Colonic mucosa (tissue), 4 donors: ENCODE data around the gene GLRX. TPM values are rescaled to one million over a fixed set of nuclear protein-coding genes. Genes with fewer than 3 reads are reported as not detected.
A peak's percentile ranks its signal among the peaks of the same experiment; 100 is the strongest.

Experiments
- DNase-seq: peaks from one replicate; pipeline ENCODE4 v3.0.0-alpha.2; 2020
- H3K27ac ChIP-seq: fragments of 200-600 bp; one replicate; pipeline ENCODE4 v1.8.0; 2021
- H3K27me3 ChIP-seq: fragments of 200-600 bp; one replicate; pipeline ENCODE4 v1.8.0; 2021
- H3K36me3 ChIP-seq: fragments of 200-600 bp; one replicate; pipeline ENCODE4 v1.8.0; 2021
- H3K4me1 ChIP-seq: fragments of 200-600 bp; one replicate; pipeline ENCODE4 v1.8.0; 2021; ENCODE audit warnings: mild to moderate bottlenecking
- H3K4me3 ChIP-seq: fragments of 200-600 bp; one replicate; pipeline ENCODE4 v1.8.0; 2021
- H3K9ac ChIP-seq, 2 donors: one replicate each; pipeline ENCODE4 v1.7.0; 2013; ENCODE audit warnings: control low read depth in 2 of 2, low read depth in 2 of 2, low read length in 2 of 2
- H3K9me3 ChIP-seq: fragments of 200-600 bp; one replicate; pipeline ENCODE4 v1.8.0; 2021
- CTCF ChIP-seq: fragments of 200-600 bp; IDR thresholded peaks from one replicate; pipeline ENCODE4 v1.8.0; 2022; ENCODE audit warnings: antibody characterized with exemption, mild to moderate bottlenecking
- intact Hi-C: fragments of 100-400 bp; cut with DNase I; formaldehyde crosslinking; loops from one replicate; pipeline ENCODE4 v1.14.1; 2022
- total RNA-seq, 2 donors: library from RNA; stranded (reverse); fragmentation: NEBNext Ultra II Directional in 1 of 2; extraction: Animal tissue kit (Norgen Biotek cat#: 25700) in 1 of 2; gene quantifications; one replicate each; pipeline ENCODE4 v1.2.1, GENCODE V29; 2021
- donor health status: healthy.
- donor health status: DM: no; HTN: no; CAD: no.
- donor health status: DM: no; HTN: no; CAD: no.

Gene GLRX
- total RNA-seq, 2 donors from 2014 or later = 52.8 to 89.6 TPM

- peak overlapping the region; percentile 56 to 90 for H3K9ac ChIP-seq
- peak; percentile 78 for DNase-seq
- no peaks in the 10 kb centered on the region for H3K9me3 ChIP-seq
- H3K4me3 ChIP-seq = peak overlapping the region; percentile 13
- intact Hi-C loops = no loop called here
- peak overlapping the region; percentile 93 for H3K27ac ChIP-seq
- no peaks in the 10 kb centered on the region for H3K27me3 ChIP-seq
- no peak for TF ChIP-seq CTCF
- no peaks in the 10 kb centered on the region for H3K36me3 ChIP-seq
- no peaks in the 10 kb centered on the region for H3K4me1 ChIP-seq
Measured at GRCh38 chr5:95823738-95824609, 1.4 kb upstream of the GLRX start.

GRCh38 chr5:95823218-95823737 lies 752 bp upstream of the GLRX start:
- H3K27me3 ChIP-seq = no peaks in the 10 kb centered on the region
- H3K36me3 ChIP-seq = no peaks in the 10 kb centered on the region
- H3K4me1 ChIP-seq = no peaks in the 10 kb centered on the region
- H3K9ac ChIP-seq = peak overlapping the region; percentile 33 to 90
- H3K27ac ChIP-seq = peak overlapping the region; percentile 93
- no peak for TF ChIP-seq CTCF
- no peak for DNase-seq
- H3K4me3 ChIP-seq = peak overlapping the region; percentile 69
- no peaks in the 10 kb centered on the region for H3K9me3 ChIP-seq
- intact Hi-C loops = no loop called here

GRCh38 chr5:95822043-95822541 lies 434 bp downstream of the GLRX start:
- H3K27ac ChIP-seq = peak overlapping the region; percentile 93
- DNase-seq = peak; percentile 74
- H3K4me1 ChIP-seq = peaks cover 10% of the 10 kb centered on the region
- H3K4me3 ChIP-seq = peak overlapping the region; percentile 69
- H3K9ac ChIP-seq = peak overlapping the region; percentile 74 to 90
- no peak for TF ChIP-seq CTCF
- H3K36me3 ChIP-seq = no peaks in the 10 kb centered on the region
- intact Hi-C loops = no loop called here
- no peaks in the 10 kb centered on the region for H3K9me3 ChIP-seq
- H3K27me3 ChIP-seq = no peaks in the 10 kb centered on the region

- Histone ChIP-seq H3K4me1 (peaks cover 11% of the 10 kb centered on the region), H3K27ac (peak overlapping the region; percentile 93), H3K36me3 (no peaks in the 10 kb centered on the region), H3K27me3 (no peaks in the 10 kb centered on the region), H3K9ac (peak overlapping the region; percentile 74 to 90), H3K9me3 (no peaks in the 10 kb centered on the region), H3K4me3 (peak overlapping the region; percentile 69)
- TF ChIP-seq CTCF = no peak
- DNase-seq = no peak
- intact Hi-C loops = no loop called here
Measured at GRCh38 chr5:95821110-95822021, 1.2 kb downstream of the GLRX start.
